Esophagus muscularis mucosa (tissue), 4 donors: ENCODE measurements around the gene PRKCE. TPM values are rescaled to one million over a fixed set of nuclear protein-coding genes. Genes with fewer than 3 reads are reported as not detected.

ENCODE experiments used
- DNase-seq: peaks from one replicate; pipeline ENCODE4 v3.0.0-alpha.2; 2017; ENCODE audit errors: extremely low spot score
- H3K27ac ChIP-seq, 4 donors: fragments of 200-600 bp; sonication (generic); replicated peaks in 1 of 4; 1 replicate in 3 of 4; 2 replicates in 1 of 4; pipeline ENCODE4 v1.5.1; 2016 to 2019; ENCODE audit warnings: mild to moderate bottlenecking in 1 of 4
- H3K27me3 ChIP-seq, 4 donors: fragments of 200-600 bp; sonication (generic); one replicate each; pipeline versions ENCODE4 v1.5.1 to v1.6.0; 2016 to 2019
- H3K36me3 ChIP-seq, 4 donors: fragments of 200-600 bp; sonication (generic); one replicate each; pipeline ENCODE4 v1.5.1; 2016 to 2019
- H3K4me1 ChIP-seq, 4 donors: fragments of 200-600 bp; sonication (generic); one replicate each; pipeline ENCODE4 v1.5.1; 2016 to 2019
- H3K4me3 ChIP-seq, 4 donors: fragments of 200-600 bp; sonication (generic); 1 replicate in 2 of 4; 2 replicates in 2 of 4; pipeline ENCODE4 v1.5.1; 2016 to 2019; ENCODE audit warnings: mild to moderate bottlenecking in 4 of 4, moderate library complexity in 1 of 4
- H3K9me3 ChIP-seq, 4 donors: fragments of 200-600 bp; sonication (generic); 1 replicate in 3 of 4; 2 replicates in 1 of 4; pipeline ENCODE4 v1.5.1; 2016 to 2019
- EP300 ChIP-seq: sonication (generic); formaldehyde crosslinking; IDR thresholded peaks from one replicate; pipeline ENCODE4 v1.6.1; 2017; ENCODE audit warnings: antibody characterized with exemption
- POLR2A ChIP-seq: fragments of 450-650 bp; IDR thresholded peaks from one replicate; pipeline ENCODE4 v1.6.1; 2017; ENCODE audit warnings: antibody characterized with exemption, moderate library complexity, mild to moderate bottlenecking, low read depth
- POLR2AphosphoS5 ChIP-seq, 2 donors: sonication (generic); formaldehyde crosslinking; IDR thresholded peaks; one replicate each; pipeline ENCODE4 v1.6.1; 2017; ENCODE audit warnings: antibody characterized with exemption in 2 of 2
- WGBS: methylation state at CpG from one replicate; pipeline ENCODE4 v1.1.5; 2018; 5-methylcytosine and 5-hydroxymethylcytosine counted together
- intact Hi-C: fragments of 100-400 bp; cut with DNase I; formaldehyde crosslinking; loops from one replicate; pipeline ENCODE4 v1.15.1; 2023
- total RNA-seq, 4 donors: library from RNA; depleted of rRNA; stranded (reverse); fragments of >200 nt; gene quantifications; one replicate each; pipeline versions ENCODE4 v1.1.0 to v1.2.1, GENCODE V29; 2016
- TF ChIP-seq, protein P1 (sequence below), 3 experiments: fragments of 200-600 bp in 2 of 3; fragments of 450-650 bp in 1 of 3; sonication (generic) in 2 of 3; IDR thresholded peaks; one replicate each; pipeline ENCODE4 v1.5.1; 2017 to 2019; ENCODE audit warnings: antibody characterized with exemption in 3 of 3, mild to moderate bottlenecking in 2 of 3, moderate library complexity in 1 of 3

The PRKCE gene
- total RNA-seq, 4 donors from 2014 or later: 11.6 to 21.1 (median 13.0) TPM

DNA sequence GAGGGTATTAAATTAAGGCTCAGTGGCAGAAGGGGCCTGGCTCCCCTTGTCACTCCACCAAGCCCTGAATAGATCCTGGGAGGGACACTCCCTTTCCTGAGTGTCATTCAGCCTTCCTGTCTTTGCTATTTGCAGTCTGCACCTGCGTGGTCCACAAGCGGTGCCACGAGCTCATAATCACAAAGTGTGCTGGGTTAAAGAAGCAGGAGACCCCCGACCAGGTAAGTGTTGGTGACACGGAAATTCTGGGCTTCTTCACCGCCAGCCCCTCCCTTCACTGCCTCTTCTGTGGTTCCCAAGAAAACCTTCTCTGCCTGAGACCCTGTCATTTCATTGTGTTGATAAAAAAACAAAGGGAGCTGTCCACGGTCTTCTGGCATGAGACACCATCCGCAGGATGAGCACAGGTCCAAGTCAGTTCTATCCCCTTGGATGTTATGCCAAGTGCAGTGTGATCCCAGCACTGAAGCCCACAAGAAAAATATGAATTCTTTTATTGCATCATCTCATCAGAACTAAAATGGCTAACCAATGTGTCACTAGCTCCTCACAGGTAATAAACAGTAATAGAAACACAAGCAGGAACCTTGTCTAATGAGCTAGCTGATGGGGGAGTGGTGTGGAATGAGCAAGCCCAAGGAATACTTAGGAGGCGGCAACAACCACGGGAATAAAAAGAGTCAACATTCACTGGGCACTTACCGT, 328.8 kb downstream of the PRKCE start:
- DNase-seq: peak; percentile 64
- intact Hi-C loops: no loop called here
- 86% methylated on average over 11 of the region's 11 CpGs for WGBS
- TF ChIP-seq, protein P1, sequence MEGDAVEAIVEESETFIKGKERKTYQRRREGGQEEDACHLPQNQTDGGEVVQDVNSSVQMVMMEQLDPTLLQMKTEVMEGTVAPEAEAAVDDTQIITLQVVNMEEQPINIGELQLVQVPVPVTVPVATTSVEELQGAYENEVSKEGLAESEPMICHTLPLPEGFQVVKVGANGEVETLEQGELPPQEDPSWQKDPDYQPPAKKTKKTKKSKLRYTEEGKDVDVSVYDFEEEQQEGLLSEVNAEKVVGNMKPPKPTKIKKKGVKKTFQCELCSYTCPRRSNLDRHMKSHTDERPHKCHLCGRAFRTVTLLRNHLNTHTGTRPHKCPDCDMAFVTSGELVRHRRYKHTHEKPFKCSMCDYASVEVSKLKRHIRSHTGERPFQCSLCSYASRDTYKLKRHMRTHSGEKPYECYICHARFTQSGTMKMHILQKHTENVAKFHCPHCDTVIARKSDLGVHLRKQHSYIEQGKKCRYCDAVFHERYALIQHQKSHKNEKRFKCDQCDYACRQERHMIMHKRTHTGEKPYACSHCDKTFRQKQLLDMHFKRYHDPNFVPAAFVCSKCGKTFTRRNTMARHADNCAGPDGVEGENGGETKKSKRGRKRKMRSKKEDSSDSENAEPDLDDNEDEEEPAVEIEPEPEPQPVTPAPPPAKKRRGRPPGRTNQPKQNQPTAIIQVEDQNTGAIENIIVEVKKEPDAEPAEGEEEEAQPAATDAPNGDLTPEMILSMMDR (IDR thresholded peaks at IDR 0.05): no peak
- H3K9me3 ChIP-seq: no peaks in the 10 kb centered on the region
- no peak overlapping the region for H3K27ac ChIP-seq
- H3K27me3 ChIP-seq: no peaks in the 10 kb centered on the region
- peaks cover 7 to 66% (median 29%) of the 10 kb centered on the region in 4 donors for H3K36me3 ChIP-seq
- no peak overlapping the region for H3K4me3 ChIP-seq
- H3K4me1 ChIP-seq: no peaks in the 10 kb centered on the region

DNA sequence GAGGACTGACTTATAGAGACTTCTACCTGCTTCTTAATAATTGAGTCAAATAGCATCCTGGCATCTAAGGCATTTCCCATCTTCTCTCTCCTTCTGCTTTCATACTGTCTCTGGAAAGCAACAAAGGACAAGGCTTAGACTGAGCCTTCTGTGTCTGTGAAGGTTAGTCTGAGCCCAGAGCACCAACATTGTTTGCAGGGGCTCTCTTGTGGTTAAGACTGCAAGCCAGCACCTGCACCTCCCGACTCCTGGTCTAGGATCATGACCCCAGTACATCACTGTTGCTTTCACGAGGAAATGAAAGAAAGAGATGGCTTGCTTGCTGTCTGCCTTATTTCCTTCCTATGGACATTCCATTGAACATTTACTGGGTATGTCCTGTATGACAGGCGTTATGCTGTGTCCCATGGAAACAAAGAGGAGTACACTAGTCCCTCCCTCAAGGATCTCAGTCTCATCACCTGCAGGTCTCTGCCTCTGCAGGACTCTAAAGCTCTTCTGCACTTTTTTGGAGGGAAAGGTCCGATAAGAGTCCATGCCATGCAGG, 330.0 kb downstream of the PRKCE start:
- WGBS: 88% methylated on average over 4 of the region's 4 CpGs
- intact Hi-C loops: no loop called here
- no peak overlapping the region for H3K27ac ChIP-seq

DNA sequence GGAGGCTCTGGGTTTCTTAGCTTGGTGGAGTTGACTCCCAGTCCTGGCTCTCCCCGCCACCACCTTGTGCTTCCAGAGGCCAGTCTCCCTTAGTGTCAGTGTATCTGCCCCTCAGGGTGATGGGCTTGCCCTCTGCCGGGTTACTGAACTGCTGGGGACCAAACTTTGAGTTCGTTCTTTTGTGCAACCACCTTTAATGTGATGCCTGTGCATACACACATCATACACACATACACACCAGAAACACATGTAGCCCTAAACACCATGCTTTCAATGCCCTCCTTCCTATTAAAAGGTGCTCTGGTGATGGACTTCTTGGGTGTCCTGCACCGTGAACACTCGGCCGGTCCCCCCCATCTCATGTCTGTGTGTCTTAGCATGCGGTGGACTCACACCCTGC, 330.6 kb downstream of the PRKCE start:
- H3K4me1 ChIP-seq: no peaks in the 10 kb centered on the region
- 99% methylated on average over 7 of the region's 7 CpGs for WGBS

More for the DNA sequence above, 330.0 kb downstream of the PRKCE start:
- Histone ChIP-seq H3K4me1 (no peaks in the 10 kb centered on the region), H3K4me3 (no peak overlapping the region), H3K9me3 (no peaks in the 10 kb centered on the region), H3K27me3 (no peaks in the 10 kb centered on the region), H3K36me3 (peaks cover 7 to 72% (median 29%) of the 10 kb centered on the region in 4 donors)
- peak; percentile 55 for DNase-seq
- TF ChIP-seq EP300 (no peak), POLR2A (no peak), POLR2AphosphoS5 (IDR thresholded peaks at IDR 0.05) (no peak)

DNA sequence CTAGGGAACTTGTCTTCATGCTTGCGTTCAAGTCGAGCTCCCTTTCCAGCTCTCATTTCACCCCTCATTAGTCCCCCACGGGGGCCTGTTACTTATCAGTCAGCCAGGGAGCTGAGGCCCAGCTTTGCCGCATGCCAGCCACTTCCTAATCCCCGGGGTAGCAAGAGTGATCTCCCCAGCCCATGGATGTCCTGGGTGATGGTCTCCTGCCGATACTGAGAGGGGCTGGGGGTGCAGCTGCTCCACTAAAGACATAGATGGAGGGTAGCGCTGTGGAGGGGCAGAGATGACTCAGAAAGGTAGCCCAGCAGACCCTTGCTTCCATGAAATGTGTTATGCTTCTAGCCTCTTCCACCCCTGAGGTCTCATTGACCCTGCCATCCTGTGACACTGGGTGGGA, 331.7 kb downstream of the PRKCE start:
- peak; percentile 80 for DNase-seq
- Histone ChIP-seq H3K4me3 (no peak overlapping the region), H3K27me3 (no peaks in the 10 kb centered on the region), H3K9me3 (no peaks in the 10 kb centered on the region), H3K27ac (no peak overlapping the region), H3K36me3 (peaks cover 7 to 76% (median 29%) of the 10 kb centered on the region in 4 donors), H3K4me1 (peaks cover 0 to 5% (median 3%) of the 10 kb centered on the region in 4 donors)
- intact Hi-C loops: no loop called here
- TF ChIP-seq EP300: no peak
- TF ChIP-seq POLR2AphosphoS5 (IDR thresholded peaks at IDR 0.05): no peak
- no peak for TF ChIP-seq POLR2A
- TF ChIP-seq, protein P1 (IDR thresholded peaks at IDR 0.05): no peak
- 93% methylated on average over 4 of the region's 7 CpGs for WGBS

More for the DNA sequence above, 330.6 kb downstream of the PRKCE start:
- intact Hi-C loops: no loop called here
- no peaks in the 10 kb centered on the region for H3K27me3 ChIP-seq
- no peak overlapping the region for H3K27ac ChIP-seq
- no peak overlapping the region for H3K4me3 ChIP-seq
- DNase-seq: peak; percentile 60
- H3K36me3 ChIP-seq: peaks cover 7 to 75% (median 29%) of the 10 kb centered on the region in 4 donors
- no peaks in the 10 kb centered on the region for H3K9me3 ChIP-seq
- TF ChIP-seq POLR2AphosphoS5 (IDR thresholded peaks at IDR 0.05): no peak
- TF ChIP-seq EP300: no peak
- no peak for TF ChIP-seq POLR2A
- TF ChIP-seq, protein P1 (IDR thresholded peaks at IDR 0.05): no peak

DNA sequence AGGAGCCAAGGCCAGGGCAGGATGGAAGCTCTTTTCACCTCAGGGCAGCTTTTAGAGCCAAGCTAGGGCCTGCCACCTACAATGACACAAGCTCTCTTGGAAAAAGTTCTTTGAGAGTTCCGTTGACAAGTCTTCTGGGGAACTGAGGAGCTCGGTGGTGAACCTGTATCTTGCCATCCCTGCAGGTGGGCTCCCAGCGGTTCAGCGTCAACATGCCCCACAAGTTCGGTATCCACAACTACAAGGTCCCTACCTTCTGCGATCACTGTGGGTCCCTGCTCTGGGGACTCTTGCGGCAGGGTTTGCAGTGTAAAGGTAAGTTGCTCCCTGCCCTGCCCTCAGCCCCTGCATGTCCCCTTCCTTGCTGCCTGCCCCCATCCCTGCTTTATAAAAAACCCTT, 332.9 kb downstream of the PRKCE start:
- WGBS: 96% methylated on average over 7 of the region's 7 CpGs
- Histone ChIP-seq H3K4me3 (no peak overlapping the region), H3K4me1 (peaks cover 4 to 17% (median 13%) of the 10 kb centered on the region in 4 donors), H3K27ac (no peak overlapping the region), H3K9me3 (no peaks in the 10 kb centered on the region), H3K36me3 (peaks cover 7 to 69% (median 26%) of the 10 kb centered on the region in 4 donors), H3K27me3 (no peaks in the 10 kb centered on the region)
- intact Hi-C loops: no loop called here
- TF ChIP-seq POLR2A (no peak), POLR2AphosphoS5 (IDR thresholded peaks at IDR 0.05) (no peak), EP300 (no peak)
- TF ChIP-seq, protein P1 (IDR thresholded peaks at IDR 0.05): no peak
- peak; percentile 68 for DNase-seq
